Omental fat pad (tissue), 4 donors: ENCODE results near the gene RPLP1. TPM values are rescaled to one million over a fixed set of nuclear protein-coding genes. Genes with fewer than 3 reads are reported as not detected.

ENCODE experiments used
- ATAC-seq: fragments of 150-250 bp; one replicate; pipeline ENCODE4 v1.9.1; 2016; ENCODE audit warnings: mild to moderate bottlenecking, moderate library complexity; ENCODE audit not compliant: low FRiP score
- DNase-seq: peaks from one replicate; pipeline ENCODE4 v3.0.0-alpha.2; 2019; ENCODE audit warnings: low spot score
- CTCF ChIP-seq, 3 donors: fragments of 450-650 bp; IDR thresholded peaks; one replicate each; pipeline ENCODE4 v1.5.1; 2016 to 2017; ENCODE audit warnings: antibody characterized with exemption in 3 of 3, mild to moderate bottlenecking in 3 of 3, moderate library complexity in 2 of 3
- total RNA-seq, 4 donors: library from RNA; depleted of rRNA; stranded (reverse); fragments of >200 nt; gene quantifications; one replicate each; pipeline ENCODE4 v1.1.0, GENCODE V29; 2016

RPLP1 gene
- total RNA-seq, 4 donors from 2014 or later: 539 to 795 (median 579) TPM

- TF ChIP-seq CTCF (IDR thresholded peaks at IDR 0.05): no peak
- ATAC-seq: no peak
- DNase-seq: no peak
Measured at GRCh38 chr15:69460481-69460880, 7.9 kb downstream of the RPLP1 start.

DNA sequence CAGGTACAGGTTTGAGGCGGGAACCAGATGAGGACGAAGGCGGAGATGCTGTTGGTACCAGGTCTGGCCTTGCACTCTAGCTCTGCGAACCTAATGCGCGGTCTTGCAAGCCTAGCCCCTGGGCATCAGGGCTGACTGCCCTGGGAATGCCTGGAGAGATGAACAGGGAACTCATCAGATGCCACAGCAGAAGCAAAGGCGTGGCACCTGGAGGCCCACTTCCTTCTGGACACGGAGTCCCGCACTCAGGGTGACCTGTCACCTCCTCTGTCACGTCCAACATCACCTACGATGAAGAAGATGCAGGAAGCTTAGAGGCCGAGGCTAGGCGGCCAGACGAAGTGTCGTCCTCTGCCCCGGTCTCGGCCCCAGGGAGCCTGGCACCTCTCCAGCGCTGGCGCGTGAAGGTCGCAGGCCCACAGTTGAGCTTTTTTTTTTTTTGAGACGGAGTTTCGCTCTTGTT is 9.4 kb downstream of the RPLP1 start:
- no peak for DNase-seq
- no peak for ATAC-seq
- TF ChIP-seq CTCF (IDR thresholded peaks at IDR 0.05): no peak

GRCh38 chr15:69462493-69463181 is 10.0 kb downstream of the RPLP1 start:
- ATAC-seq (peak; percentile 96), DNase-seq (peak; percentile 80)
- peak in 1 of 3 donors; percentile 71 for TF ChIP-seq CTCF (IDR thresholded peaks at IDR 0.05)

DNA sequence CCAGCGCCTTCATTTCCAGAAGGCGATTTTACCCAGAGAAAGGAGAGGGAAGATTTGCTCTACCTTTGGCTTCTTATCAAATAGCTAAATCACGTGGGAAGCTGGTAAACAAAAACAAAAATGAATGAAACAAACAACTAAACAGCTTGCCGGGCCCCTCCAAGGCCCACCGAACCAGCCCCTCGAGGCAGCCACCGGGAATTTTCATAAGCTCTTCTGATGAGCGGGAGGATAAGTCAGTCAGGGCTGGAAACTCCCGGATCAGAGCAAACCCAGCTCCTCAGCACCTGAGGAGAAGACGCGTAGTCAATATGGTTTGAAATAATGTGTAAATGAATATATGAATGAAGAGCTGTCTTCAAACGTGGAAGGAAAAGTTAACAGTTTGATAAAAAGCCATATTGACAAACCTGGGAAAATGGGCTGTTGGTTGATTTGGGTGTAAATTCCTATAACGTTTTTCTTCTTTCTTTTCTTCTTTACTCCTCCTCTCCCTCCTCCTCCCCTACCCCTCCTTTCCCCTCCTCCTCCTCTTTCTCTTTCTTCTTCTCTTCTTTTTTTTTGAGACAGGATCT is 10.7 kb downstream of the RPLP1 start:
- no peak for ATAC-seq
- no peak for DNase-seq

GRCh38 chr15:69465253-69465652 is 12.6 kb downstream of the RPLP1 start:
- ATAC-seq (no peak), DNase-seq (no peak)
- no peak for TF ChIP-seq CTCF (IDR thresholded peaks at IDR 0.05)

More for the DNA sequence above, 10.7 kb downstream of the RPLP1 start:
- no peak for TF ChIP-seq CTCF (IDR thresholded peaks at IDR 0.05)

GRCh38 chr15:69466733-69467132 is 14.1 kb downstream of the RPLP1 start:
- no peak for ATAC-seq
- no peak for TF ChIP-seq CTCF (IDR thresholded peaks at IDR 0.05)
- DNase-seq: no peak

- ATAC-seq: no peak
Measured at GRCh38 chr15:69467636-69468035, 15.0 kb downstream of the RPLP1 start.

More at GRCh38 chr15:69467636-69468035, 15.0 kb downstream of the RPLP1 start:
- DNase-seq: no peak
- no peak for TF ChIP-seq CTCF (IDR thresholded peaks at IDR 0.05)
